ENCODE measurements around the gene HEXA. TPM values are rescaled to one million over a fixed set of nuclear protein-coding genes. Genes with fewer than 3 reads are reported as not detected.

The HEXA gene
- total and polyA plus RNA-seq, 2 of the 8 experiments (the other 6 are each of a cell fraction or from before 2014, with no cell fraction given), result 52.5 to 73.7 TPM

DNA sequence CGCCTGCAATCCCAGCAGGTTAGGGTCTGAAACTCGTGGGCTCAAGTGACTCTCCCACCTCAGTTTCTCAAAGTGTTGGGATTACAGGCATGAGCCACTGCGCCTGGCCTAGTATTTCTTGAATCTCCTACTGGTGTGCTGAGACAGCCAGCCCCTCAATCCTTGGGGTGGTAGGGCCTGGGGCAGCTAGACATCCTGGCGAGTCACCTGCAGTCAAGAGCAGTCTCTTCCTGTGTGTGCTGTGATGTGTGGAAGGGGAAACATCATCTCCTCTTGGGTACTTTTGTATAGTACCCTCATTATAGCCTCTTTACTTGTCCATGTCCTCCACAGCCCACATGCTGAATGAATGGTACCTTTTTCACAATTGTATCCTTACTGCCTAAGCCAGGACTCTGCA is 4.9 kb upstream of the HEXA start:
- no peaks in the 10 kb centered on the region for H3K27me3 ChIP-seq (replicated peaks in 1 of 4; ENCODE audit: control insufficient read depth in 3 of 4, extremely low read depth in 1 of 4, insufficient read depth in 3 of 4, low read length in 3 of 4)
- TF ChIP-seq, protein P1, sequence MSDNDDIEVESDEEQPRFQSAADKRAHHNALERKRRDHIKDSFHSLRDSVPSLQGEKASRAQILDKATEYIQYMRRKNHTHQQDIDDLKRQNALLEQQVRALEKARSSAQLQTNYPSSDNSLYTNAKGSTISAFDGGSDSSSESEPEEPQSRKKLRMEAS (IDR thresholded peaks at IDR 0.05), result no peak
- TF ChIP-seq EP300 (IDR thresholded peaks at IDR 0.05; ENCODE audit: borderline replicate concordance in 1 of 2, low read depth in 2 of 2, low read length in 2 of 2) (no peak), TCF12 (IDR thresholded peaks at IDR 0.05; ENCODE audit: low read depth, low read length) (no peak), CREB1 (IDR thresholded peaks at IDR 0.05) (no peak), MAFK (IDR thresholded peaks at IDR 0.05; ENCODE audit: low read depth, low read length) (no peak), CBX8 (IDR thresholded peaks at IDR 0.05; ENCODE audit: borderline replicate concordance, low read depth, low read length) (no peak), SP1 (IDR thresholded peaks at IDR 0.05; ENCODE audit: low read depth, low read length) (no peak), POLR2A (IDR thresholded peaks at IDR 0.05; ENCODE audit: control extremely low read depth in 1 of 2, low read depth in 2 of 2, low read length in 2 of 2) (no peak), FOSL1 (IDR thresholded peaks at IDR 0.05; ENCODE audit: insufficient read depth, low read depth, low read length) (no peak), YY1 (IDR thresholded peaks at IDR 0.05; ENCODE audit: low read depth, low read length) (no peak), SIX5 (IDR thresholded peaks at IDR 0.05; ENCODE audit: low read depth, low read length) (no peak), SRF (IDR thresholded peaks at IDR 0.05; ENCODE audit: low read depth, low read length) (no peak), SUZ12 (IDR thresholded peaks at IDR 0.05; ENCODE audit: low read length) (no peak)
- TF ChIP-seq, protein P2, sequence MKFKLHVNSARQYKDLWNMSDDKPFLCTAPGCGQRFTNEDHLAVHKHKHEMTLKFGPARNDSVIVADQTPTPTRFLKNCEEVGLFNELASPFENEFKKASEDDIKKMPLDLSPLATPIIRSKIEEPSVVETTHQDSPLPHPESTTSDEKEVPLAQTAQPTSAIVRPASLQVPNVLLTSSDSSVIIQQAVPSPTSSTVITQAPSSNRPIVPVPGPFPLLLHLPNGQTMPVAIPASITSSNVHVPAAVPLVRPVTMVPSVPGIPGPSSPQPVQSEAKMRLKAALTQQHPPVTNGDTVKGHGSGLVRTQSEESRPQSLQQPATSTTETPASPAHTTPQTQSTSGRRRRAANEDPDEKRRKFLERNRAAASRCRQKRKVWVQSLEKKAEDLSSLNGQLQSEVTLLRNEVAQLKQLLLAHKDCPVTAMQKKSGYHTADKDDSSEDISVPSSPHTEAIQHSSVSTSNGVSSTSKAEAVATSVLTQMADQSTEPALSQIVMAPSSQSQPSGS (IDR thresholded peaks at IDR 0.05; ENCODE audit: low read length), result no peak
- no peak overlapping the region for H3K9ac ChIP-seq (replicated peaks in 1 of 4; ENCODE audit: extremely low read depth in 1 of 4, low read depth in 3 of 4, low read length in 3 of 4)
- no peak overlapping the region for H2BK20ac ChIP-seq (ENCODE audit: low read length)
- H3K18ac ChIP-seq (ENCODE audit: extremely low read depth, low read length), result no peak overlapping the region
- DNase-seq (ENCODE audit: low read depth in 1 of 2, low spot score in 2 of 2) (no peak), FAIRE-seq (no peak)
- no peaks in the 10 kb centered on the region for H3K36me3 ChIP-seq (ENCODE audit: control insufficient read depth in 2 of 4, insufficient read depth in 4 of 4, low read length in 3 of 4)
- H3K23ac ChIP-seq (ENCODE audit: insufficient read length), result no peak overlapping the region
- H3K4me3 ChIP-seq (ENCODE audit: extremely low read depth in 1 of 4, insufficient read depth in 2 of 4, low read depth in 3 of 4, low read length in 4 of 4), result no peak overlapping the region
- H4K5ac ChIP-seq (ENCODE audit: insufficient read length, low read depth, low read length), result no peak overlapping the region
- H3K56ac ChIP-seq (replicated peaks; ENCODE audit: insufficient read length, low read depth, low read length), result no peak overlapping the region
- H4K20me1 ChIP-seq (replicated peaks in 1 of 2; ENCODE audit: control insufficient read depth in 1 of 2, insufficient read depth in 2 of 2, low read length in 2 of 2), result no peaks in the 10 kb centered on the region
- no peaks in the 10 kb centered on the region for H3K79me1 ChIP-seq (ENCODE audit: low read depth, low read length)
- H2BK12ac ChIP-seq (ENCODE audit: low read depth, low read length), result no peak overlapping the region
- H2BK15ac ChIP-seq (ENCODE audit: low read length), result no peak overlapping the region
- H3K4me2 ChIP-seq (ENCODE audit: insufficient read depth in 1 of 2, low read depth in 2 of 2, low read length in 2 of 2), result no peak overlapping the region
- H3K9me3 ChIP-seq (ENCODE audit: insufficient read depth in 2 of 2, low read depth in 1 of 2, low read length in 1 of 2), result no peaks in the 10 kb centered on the region
- H3K14ac ChIP-seq (ENCODE audit: insufficient read length), result no peak overlapping the region
- 83% methylated on average over 4 of the region's 4 CpGs; no CpG with 5 or more reads in 1 of the 2 experiments for WGBS, 2 experiments (ENCODE audit: extremely low coverage in 1 of 2, insufficient coverage in 1 of 2, insufficient read length in 1 of 2, insufficient replicate concordance in 2 of 2, low coverage in 1 of 2, low lambda C conversion rate in 2 of 2, missing lambda C conversion rate in 1 of 2)
- no peak overlapping the region for H2BK5ac ChIP-seq (ENCODE audit: low read depth, low read length)
- no peak overlapping the region for H2AFZ ChIP-seq (ENCODE audit: low read length)
- ChIA-PET POLR2A (ENCODE audit: partially characterized antibody) (no interaction called here), CTCF (ENCODE audit: partially characterized antibody) (no interaction called here)
- H3K27ac ChIP-seq (ENCODE audit: low read depth, low read length), result no peak overlapping the region
- no peak overlapping the region for H2BK120ac ChIP-seq (replicated peaks; ENCODE audit: low read depth, low read length)
- H3K4ac ChIP-seq (replicated peaks; ENCODE audit: insufficient read length, low read depth, low read length), result no peak overlapping the region
- H3K79me2 ChIP-seq (ENCODE audit: control insufficient read depth in 1 of 2, insufficient read depth in 2 of 2, low read length in 2 of 2), result no peaks in the 10 kb centered on the region
- H4K91ac ChIP-seq (replicated peaks; ENCODE audit: insufficient read length, low read length), result no peak overlapping the region
- no peaks in the 10 kb centered on the region; a peak in 2 of 7 replicates for H3K4me1 ChIP-seq (replicated peaks in 1 of 4; ENCODE audit: control insufficient read depth in 3 of 4, insufficient read depth in 4 of 4, low read length in 3 of 4)
- peaks cover 4% of the 10 kb centered on the region; the same call in 1 of the 2 replicates for H3K23me2 ChIP-seq (ENCODE audit: low read depth, low read length)
- peak overlapping the region; percentile 76; the same call in 1 of the 2 replicates for H4K8ac ChIP-seq (ENCODE audit: extremely low read depth, insufficient read depth, low read length)
- H2AK5ac ChIP-seq (ENCODE audit: low read depth, low read length), result no peak overlapping the region
